HEK293T (cell line): ENCODE data around the gene DNAJB11.
"Not testable (repeated sequence)": the region's sequence is repeated elsewhere in the genome, so short reads cannot be mapped to it uniquely, and the experiment has no call there.

Experiments used
- CTCF ChIA-PET: fragments of 350-600 bp; formaldehyde crosslinking; extraction: SDS; loops from one replicate; lab custom pipeline; 2021; ENCODE audit warnings: antibody characterized with exemption, inconsistent platforms; lab: Yijun Ruan, JAX
- POLR2A ChIA-PET: fragments of 350-600 bp; formaldehyde crosslinking; extraction: SDS; loops from one replicate; lab custom pipeline; 2020; ENCODE audit warnings: antibody characterized with exemption, inconsistent platforms; lab: Yijun Ruan, JAX
- DNase-seq: peaks from one replicate; pipeline ENCODE4 v3.0.0; 2012; ENCODE audit warnings: mixed read lengths; ENCODE audit errors: extremely low spot score
- ARNT ChIP-seq: fragments of 450-650 bp; IDR thresholded peaks from 2 replicates; pipeline ENCODE4 v1.6.1; 2017; ENCODE audit warnings: mild to moderate bottlenecking
- BHLHE40 ChIP-seq: fragments of 450-650 bp; IDR thresholded peaks from 2 replicates; pipeline ENCODE4 v1.6.1; 2016; ENCODE audit warnings: mild to moderate bottlenecking, moderate library complexity, borderline replicate concordance
- CTBP1 ChIP-seq: fragments of 450-650 bp; IDR thresholded peaks from 2 replicates; pipeline ENCODE4 v1.6.1; 2016; ENCODE audit warnings: borderline replicate concordance
- ELF4 ChIP-seq: fragments of 450-650 bp; IDR thresholded peaks from 2 replicates; pipeline ENCODE4 v1.6.1; 2017; ENCODE audit warnings: antibody characterized with exemption
- FOXA1 ChIP-seq: fragments of 450-650 bp; IDR thresholded peaks from 2 replicates; pipeline ENCODE4 v1.6.1; 2016; ENCODE audit warnings: mild to moderate bottlenecking
- FOXK2 ChIP-seq: fragments of 450-650 bp; IDR thresholded peaks from 2 replicates; pipeline ENCODE4 v1.6.1; 2016; ENCODE audit warnings: mild to moderate bottlenecking
- FOXM1 ChIP-seq: fragments of 450-650 bp; IDR thresholded peaks from 2 replicates; pipeline ENCODE4 v1.6.1; 2017; ENCODE audit warnings: mild to moderate bottlenecking, borderline replicate concordance
- HDGF ChIP-seq: fragments of 450-650 bp; IDR thresholded peaks from 2 replicates; pipeline ENCODE4 v1.6.1; 2017; ENCODE audit warnings: antibody characterized with exemption, borderline replicate concordance
- L3MBTL2 ChIP-seq: fragments of 450-650 bp; conservative IDR thresholded peaks from 2 replicates; pipeline ENCODE4 v1.6.1; 2016; ENCODE audit warnings: mild to moderate bottlenecking
- LEF1 ChIP-seq: fragments of 450-650 bp; IDR thresholded peaks from 2 replicates; pipeline ENCODE4 v1.6.1; 2017; ENCODE audit warnings: mild to moderate bottlenecking, borderline replicate concordance
- NFRKB ChIP-seq: fragments of 450-650 bp; IDR thresholded peaks from 2 replicates; pipeline ENCODE4 v1.6.1; 2016; ENCODE audit warnings: mild to moderate bottlenecking, moderate library complexity
- SP1 ChIP-seq: fragments of 450-650 bp; IDR thresholded peaks from 2 replicates; pipeline ENCODE4 v1.6.1; 2017
- SUZ12 ChIP-seq: fragments of 450-650 bp; IDR thresholded peaks from 2 replicates; pipeline ENCODE4 v1.6.1; 2016; ENCODE audit warnings: mild to moderate bottlenecking
- TARDBP ChIP-seq: fragments of 450-650 bp; IDR thresholded peaks from 2 replicates; pipeline ENCODE4 v1.6.1; 2016
- ZNF384 ChIP-seq: fragments of 450-650 bp; IDR thresholded peaks from 2 replicates; pipeline ENCODE4 v1.6.1; 2016
- TF ChIP-seq, protein P1 (sequence below): fragments of 450-650 bp; IDR thresholded peaks from 2 replicates; pipeline ENCODE4 v1.6.1; 2016

Gene DNAJB11

DNA sequence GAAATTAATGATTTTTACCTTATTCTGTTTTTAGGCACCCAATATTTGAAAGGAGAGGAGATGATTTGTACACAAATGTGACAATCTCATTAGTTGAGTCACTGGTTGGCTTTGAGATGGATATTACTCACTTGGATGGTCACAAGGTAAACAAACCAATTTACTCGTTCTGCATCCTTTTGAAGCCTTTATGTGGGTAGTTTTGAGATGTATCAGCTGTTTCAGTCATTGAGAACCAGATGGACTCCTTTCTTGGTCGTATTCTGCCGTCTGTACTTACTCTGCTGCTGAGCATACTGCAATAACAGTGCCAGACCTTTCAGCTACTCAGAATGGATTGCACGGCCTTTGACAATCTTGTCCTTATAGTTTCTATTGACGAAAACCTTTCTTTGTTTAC, 13.3 kb downstream of the DNAJB11 start:
- TF ChIP-seq CTBP1, result no peak
- TF ChIP-seq LEF1, result no peak
- no peak for TF ChIP-seq FOXK2
- no peak for TF ChIP-seq ARNT
- no peak for TF ChIP-seq NFRKB
- TF ChIP-seq TARDBP, result no peak
- TF ChIP-seq, protein P1, sequence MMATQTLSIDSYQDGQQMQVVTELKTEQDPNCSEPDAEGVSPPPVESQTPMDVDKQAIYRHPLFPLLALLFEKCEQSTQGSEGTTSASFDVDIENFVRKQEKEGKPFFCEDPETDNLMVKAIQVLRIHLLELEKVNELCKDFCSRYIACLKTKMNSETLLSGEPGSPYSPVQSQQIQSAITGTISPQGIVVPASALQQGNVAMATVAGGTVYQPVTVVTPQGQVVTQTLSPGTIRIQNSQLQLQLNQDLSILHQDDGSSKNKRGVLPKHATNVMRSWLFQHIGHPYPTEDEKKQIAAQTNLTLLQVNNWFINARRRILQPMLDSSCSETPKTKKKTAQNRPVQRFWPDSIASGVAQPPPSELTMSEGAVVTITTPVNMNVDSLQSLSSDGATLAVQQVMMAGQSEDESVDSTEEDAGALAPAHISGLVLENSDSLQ, result no peak
- TF ChIP-seq L3MBTL2, result no peak
- no peak for TF ChIP-seq ELF4
- no peak for TF ChIP-seq HDGF
- no peak for TF ChIP-seq SP1
- no peak for TF ChIP-seq ZNF384
- no peak for TF ChIP-seq BHLHE40
- no peak for TF ChIP-seq FOXM1
- no peak for TF ChIP-seq FOXA1
- no peak for TF ChIP-seq SUZ12
- DNase-seq, result no peak
- ChIA-PET POLR2A (no interaction called here), CTCF (no interaction called here)

DNA sequence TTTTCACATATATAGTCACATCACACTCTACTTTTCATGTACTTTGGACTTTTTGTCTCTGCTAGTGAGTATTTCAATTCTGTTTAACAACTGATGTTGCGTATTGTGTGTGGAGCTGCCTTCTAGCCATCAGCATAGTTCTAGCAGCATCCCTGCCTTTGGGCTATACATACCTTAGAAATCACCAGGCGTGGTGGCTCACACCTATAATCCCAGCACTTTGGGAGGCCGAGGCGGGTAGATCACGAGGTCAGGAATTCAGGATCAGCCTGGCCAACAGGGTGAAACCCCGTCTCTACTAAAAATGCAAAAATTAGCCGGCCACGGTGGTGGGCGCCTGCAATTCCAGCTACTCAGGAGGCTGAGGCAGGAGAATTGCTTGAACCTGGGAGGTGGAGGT, 15.7 kb downstream of the DNAJB11 start:
- POLR2A ChIA-PET, DNase-seq, CTCF ChIA-PET: not testable (repeated sequence)

DNA sequence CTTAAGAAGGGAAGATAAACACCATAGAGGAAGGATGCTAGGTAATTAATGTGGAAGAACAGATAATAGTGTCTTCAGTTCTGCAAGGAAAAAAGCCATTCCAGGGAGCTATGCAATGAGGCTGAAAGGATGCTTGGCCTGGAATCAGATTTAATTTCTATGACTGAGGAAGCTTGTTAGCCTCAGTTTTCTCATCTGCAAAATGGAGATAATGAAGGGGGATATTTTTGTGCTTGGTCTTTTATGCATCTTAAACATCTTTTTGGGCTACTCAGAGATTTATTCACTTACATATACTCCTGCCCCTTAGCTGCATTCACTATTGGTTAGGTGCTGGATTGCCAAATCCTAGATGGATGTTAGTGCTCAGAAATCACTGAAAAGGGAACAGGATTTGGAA, 16.7 kb downstream of the DNAJB11 start:
- CTCF ChIA-PET, result interaction anchor here (0.6 kb wide), 1 partner anchor 30 kb away, joined by 3 read pairs; no protein-coding TSS in a partner anchor
- no peak for TF ChIP-seq SUZ12
- TF ChIP-seq NFRKB, result no peak
- no peak for TF ChIP-seq ARNT
- no peak for TF ChIP-seq CTBP1
- TF ChIP-seq FOXK2, result no peak
- no peak for TF ChIP-seq ELF4
- TF ChIP-seq ZNF384, result no peak
- TF ChIP-seq, protein P1, result no peak
- no peak for DNase-seq
- POLR2A ChIA-PET, result no interaction called here

DNA sequence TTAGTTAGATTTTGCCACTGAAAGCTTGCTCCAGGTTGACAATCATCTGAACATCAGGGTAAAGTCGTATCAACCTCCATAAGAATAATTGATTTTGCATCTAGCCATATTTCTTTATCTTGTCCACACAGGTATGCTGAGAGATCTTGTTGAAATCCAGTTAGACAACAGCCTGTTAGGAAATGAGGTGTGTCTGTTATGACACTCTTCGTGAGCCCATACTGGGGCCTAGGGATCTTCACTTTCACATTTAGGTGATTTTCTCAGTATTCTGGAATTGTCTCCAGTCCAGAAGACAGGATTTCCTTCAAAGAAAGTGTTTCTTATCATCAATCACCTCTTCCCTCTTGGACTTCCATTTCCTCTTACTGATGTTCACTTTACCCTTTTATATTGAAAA, 18.1 kb downstream of the DNAJB11 start:
- no peak for TF ChIP-seq LEF1
- no peak for DNase-seq
- ChIA-PET POLR2A (interaction anchor here (1.4 kb wide), 1 partner anchor 18 kb away, joined by 3 read pairs; the partner anchor contains the start of gene DNAJB11), CTCF (no interaction called here)

DNA sequence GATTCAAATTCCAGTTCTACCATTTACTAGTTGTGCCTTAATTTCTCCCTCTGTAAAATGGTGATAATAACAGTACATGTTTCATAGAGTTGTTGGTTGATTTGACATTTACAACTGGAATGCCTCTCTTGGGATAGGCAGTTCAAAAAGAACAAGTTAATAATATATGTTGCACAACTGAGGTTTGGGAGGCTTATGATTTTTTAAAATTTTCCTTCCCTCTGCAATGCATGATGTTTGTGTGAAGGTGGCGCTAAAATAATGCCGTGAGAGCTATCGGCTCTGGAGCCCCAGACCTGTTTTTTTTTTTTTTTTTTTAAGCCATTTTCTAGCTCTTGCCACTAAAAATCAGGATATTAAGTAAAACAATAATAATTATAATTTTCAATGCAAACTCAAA, 18.6 kb downstream of the DNAJB11 start:
- ChIA-PET CTCF (interaction anchor here (0.6 to 1.1 kb wide), 4 partner anchors 28 to 239 kb away, joined by 3 to 5 read pairs (median 4); no protein-coding TSS in a partner anchor), POLR2A (interaction anchor here (1.4 kb wide), 1 partner anchor 19 kb away, joined by 3 read pairs; the partner anchor contains the start of gene DNAJB11)
- TF ChIP-seq ZNF384, result peak; percentile 70
- TF ChIP-seq, protein P1, result no peak
- TF ChIP-seq FOXA1, result no peak
- no peak for TF ChIP-seq CTBP1
- TF ChIP-seq SP1, result no peak
- TF ChIP-seq L3MBTL2, result no peak
- TF ChIP-seq HDGF, result no peak
- DNase-seq, result no peak

DNA sequence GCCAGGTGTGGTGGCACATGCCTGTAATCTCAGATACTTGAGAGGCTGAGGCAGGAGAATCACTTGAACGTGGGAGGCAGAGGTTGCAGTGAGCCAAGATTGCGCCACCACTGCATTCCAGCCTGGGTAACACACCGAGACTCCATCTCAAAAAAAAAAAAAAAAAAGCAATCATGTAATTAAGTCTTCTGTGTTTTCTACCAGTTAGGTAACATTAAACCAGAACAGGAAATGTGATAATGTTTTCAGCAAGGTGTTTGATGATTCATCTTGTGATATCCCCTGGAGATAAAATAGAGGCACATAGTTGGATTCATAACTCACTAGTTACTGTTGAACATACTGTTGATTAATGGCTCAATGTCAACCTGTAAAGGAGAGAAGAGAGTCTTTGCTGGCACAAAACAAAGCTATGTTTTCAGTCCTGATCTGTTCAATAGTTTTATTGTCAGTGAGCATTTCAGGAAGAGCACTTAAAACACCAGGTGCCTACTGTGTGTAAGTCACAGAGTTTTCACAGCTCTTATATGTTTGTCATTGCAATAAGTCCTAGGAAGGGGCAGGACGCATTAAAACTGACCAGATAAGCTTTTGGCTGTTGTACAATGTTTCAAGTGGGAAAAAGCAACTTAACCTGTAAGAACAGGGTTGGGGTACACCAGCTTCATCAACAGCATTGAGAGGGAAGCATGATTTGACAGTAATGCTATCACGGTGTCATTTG, 19.5 kb downstream of the DNAJB11 start:
- CTCF ChIA-PET, result interaction anchor here (0.6 to 1.1 kb wide), 4 partner anchors 27 to 238 kb away, joined by 3 to 5 read pairs (median 4); no protein-coding TSS in a partner anchor
- DNase-seq, result no peak
- POLR2A ChIA-PET, result interaction anchor here (1.4 kb wide), 1 partner anchor 20 kb away, joined by 3 read pairs; the partner anchor contains the start of gene DNAJB11
- TF ChIP-seq FOXM1 (no peak), CTBP1 (no peak), NFRKB (no peak), LEF1 (no peak), ARNT (no peak), HDGF (no peak), SP1 (no peak), BHLHE40 (no peak), ELF4 (no peak), TARDBP (no peak), SUZ12 (no peak), L3MBTL2 (no peak), FOXK2 (no peak), FOXA1 (no peak)
- TF ChIP-seq, protein P1, result no peak
